ENCODE data around the gene USP34.
"Not testable (repeated sequence)": the region's sequence is repeated elsewhere in the genome, so short reads cannot be mapped to it uniquely, and the experiment has no call there.

The USP34 gene

GRCh38 chr2:61247204-61247812, 223.6 kb downstream of the USP34 start:
- DNase-seq (ENCODE audit: low read depth) = no peak

- DNase-seq (ENCODE audit: low read depth) = no peak
Observed at GRCh38 chr2:61244694-61245093, 226.2 kb downstream of the USP34 start.

- DNase-seq (ENCODE audit: low read depth) = no peak
Observed at GRCh38 chr2:61241266-61241665, 229.6 kb downstream of the USP34 start.

GRCh38 chr2:61238219-61239012, 232.5 kb downstream of the USP34 start:
- DNase-seq (ENCODE audit: low read depth) = no peak

- no peak for DNase-seq (ENCODE audit: low read depth)
Observed at GRCh38 chr2:61235716-61236115, 235.2 kb downstream of the USP34 start.

GRCh38 chr2:61233581-61233980, 237.3 kb downstream of the USP34 start:
- no peak for DNase-seq (ENCODE audit: low read depth)

- DNase-seq (ENCODE audit: low read depth) = no peak
Observed at GRCh38 chr2:61229936-61230335, 241.0 kb downstream of the USP34 start.

GRCh38 chr2:61222567-61222966, 248.3 kb downstream of the USP34 start:
- no peak for DNase-seq (ENCODE audit: low read depth)

- DNase-seq (ENCODE audit: low read depth) = no peak
Observed at GRCh38 chr2:61221819-61222218, 249.1 kb downstream of the USP34 start.

GRCh38 chr2:61220768-61221167, 250.1 kb downstream of the USP34 start:
- no peak for DNase-seq (ENCODE audit: low read depth)

- DNase-seq (ENCODE audit: low read depth) = no peak
Observed at GRCh38 chr2:61218817-61219170, 252.1 kb downstream of the USP34 start.

GRCh38 chr2:61218076-61218816, 252.6 kb downstream of the USP34 start:
- no peak for DNase-seq (ENCODE audit: low read depth)

- no peak for DNase-seq (ENCODE audit: low read depth)
Observed at GRCh38 chr2:61214171-61214570, 256.7 kb downstream of the USP34 start.

GRCh38 chr2:61210332-61210981, 260.4 kb downstream of the USP34 start:
- DNase-seq (ENCODE audit: low read depth) = no peak

GRCh38 chr2:61205132-61205531, 265.8 kb downstream of the USP34 start:
- no peak for DNase-seq (ENCODE audit: low read depth)

- no peak for DNase-seq (ENCODE audit: low read depth)
Observed at GRCh38 chr2:61196671-61197070, 274.2 kb downstream of the USP34 start.

GRCh38 chr2:61194646-61195045, 276.2 kb downstream of the USP34 start:
- DNase-seq (ENCODE audit: low read depth) = not testable (repeated sequence)

- no peak for DNase-seq (ENCODE audit: low read depth)
Observed at GRCh38 chr2:61193670-61194561, 277.0 kb downstream of the USP34 start.

GRCh38 chr2:61187085-61187484, 283.8 kb downstream of the USP34 start:
- DNase-seq (ENCODE audit: low read depth) = no peak

GRCh38 chr2:61185231-61185728, 285.6 kb downstream of the USP34 start:
- DNase-seq (ENCODE audit: low read depth) = no peak

- DNase-seq (ENCODE audit: low read depth) = no peak
Observed at GRCh38 chr2:61184263-61184662, 286.6 kb downstream of the USP34 start.

Measured in stimulated activated CD4-positive, alpha-beta T cell treated with anti-CD3 and anti-CD28 coated beads, Interleukin-2, amount 100 ng/mL, for 4 hours (primary cell).